Brain microvascular endothelial cell (primary cell): Measurements from ENCODE around the gene ARSJ.
A peak's percentile ranks its signal among the peaks of the same experiment; 100 is the strongest.

Experiments
- DNase-seq: peaks from one replicate; pipeline ENCODE4 v3.0.0-alpha.2; 2020
- H3K27ac ChIP-seq: fragments of 250-450 bp; sonication (Bioruptor Pico); 2 replicates; pipeline ENCODE4 v1.5.1; 2020; ENCODE audit warnings: mild to moderate bottlenecking, moderate library complexity
- H3K27me3 ChIP-seq: fragments of 250-450 bp; sonication (Bioruptor Pico); replicated peaks from 2 replicates; pipeline ENCODE4 v1.5.1; 2020; ENCODE audit warnings: mild to moderate bottlenecking
- H3K36me3 ChIP-seq: fragments of 250-450 bp; sonication (Bioruptor Pico); replicated peaks from 2 replicates; pipeline ENCODE4 v1.5.1; 2020; ENCODE audit warnings: mild to moderate bottlenecking
- H3K4me3 ChIP-seq: 2 replicates; pipeline ENCODE4 v1.5.1; 2011; ENCODE audit warnings: low read depth, mild to moderate bottlenecking, control low read depth, low read length, moderate library complexity
- CTCF ChIP-seq: IDR thresholded peaks from 2 replicates; pipeline ENCODE4 v1.5.1; 2011; ENCODE audit warnings: low read depth, mild to moderate bottlenecking, moderate library complexity, low read length, control low read depth, inconsistent platforms; ENCODE audit errors: missing control alignments
- in situ Hi-C: cut with HindIII; loops from 2 replicates; pipeline ENCODE4 v1.10.0; 2017; ENCODE audit warnings: low sequenced_read_pairs, low pct_ligation_motif_present

ARSJ gene

GRCh38 chr4:113873508-113873907, 105.9 kb downstream of the ARSJ start:
- Histone ChIP-seq H3K4me3 (no peak overlapping the region), H3K27ac (no peak overlapping the region), H3K36me3 (no peaks in the 10 kb centered on the region), H3K27me3 (no peaks in the 10 kb centered on the region)
- in situ Hi-C loops: no loop called here
- no peak for TF ChIP-seq CTCF
- DNase-seq: no peak

DNA sequence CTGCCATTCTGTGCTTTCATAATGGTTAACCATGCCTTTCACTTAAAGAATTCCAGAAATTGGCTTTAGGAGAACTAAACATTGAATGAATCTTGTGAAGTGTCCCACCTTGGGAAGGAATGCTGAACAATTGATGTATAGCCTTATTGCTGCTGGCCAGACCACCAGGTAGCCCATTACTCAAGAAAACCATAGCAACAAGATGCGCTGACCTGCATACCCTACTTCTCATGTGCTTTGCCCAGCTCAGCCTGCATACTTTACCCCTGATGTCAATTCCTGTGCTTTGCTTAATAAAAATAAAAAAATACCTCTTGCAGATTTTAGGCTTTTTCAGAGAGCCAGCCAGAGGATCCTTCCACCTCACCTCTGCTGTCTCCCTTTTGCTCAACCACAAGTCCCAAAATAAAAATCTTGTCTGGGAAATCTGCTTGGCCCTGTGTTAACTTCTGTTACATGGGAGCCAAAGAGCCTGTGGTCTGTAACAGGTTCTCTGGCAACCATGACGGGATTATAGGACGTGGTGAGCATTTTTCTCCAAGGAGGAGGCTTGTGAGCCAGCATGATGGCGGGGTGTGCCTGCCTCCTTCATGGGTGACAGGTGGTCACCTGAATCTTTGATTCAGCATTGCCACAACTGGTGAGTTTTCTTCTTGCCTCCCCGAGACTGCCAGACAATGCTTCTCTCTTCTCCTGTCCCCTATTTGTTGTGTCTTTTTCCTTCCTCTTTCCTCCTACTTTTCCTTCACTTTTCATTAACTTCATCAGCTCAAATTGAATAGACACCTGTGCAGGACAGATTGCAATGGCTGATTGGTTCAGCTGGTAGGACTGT, 106.8 kb downstream of the ARSJ start:
- no peaks in the 10 kb centered on the region for H3K27me3 ChIP-seq
- TF ChIP-seq CTCF: no peak
- no peak for DNase-seq
- in situ Hi-C loops: no loop called here
- no peak overlapping the region for H3K4me3 ChIP-seq
- H3K36me3 ChIP-seq: no peaks in the 10 kb centered on the region
- no peak overlapping the region for H3K27ac ChIP-seq

GRCh38 chr4:113871080-113871479, 108.4 kb downstream of the ARSJ start:
- Histone ChIP-seq H3K27me3 (no peaks in the 10 kb centered on the region), H3K36me3 (no peaks in the 10 kb centered on the region), H3K4me3 (no peak overlapping the region), H3K27ac (no peak overlapping the region)
- no peak for TF ChIP-seq CTCF
- in situ Hi-C loops: no loop called here
- no peak for DNase-seq

DNA sequence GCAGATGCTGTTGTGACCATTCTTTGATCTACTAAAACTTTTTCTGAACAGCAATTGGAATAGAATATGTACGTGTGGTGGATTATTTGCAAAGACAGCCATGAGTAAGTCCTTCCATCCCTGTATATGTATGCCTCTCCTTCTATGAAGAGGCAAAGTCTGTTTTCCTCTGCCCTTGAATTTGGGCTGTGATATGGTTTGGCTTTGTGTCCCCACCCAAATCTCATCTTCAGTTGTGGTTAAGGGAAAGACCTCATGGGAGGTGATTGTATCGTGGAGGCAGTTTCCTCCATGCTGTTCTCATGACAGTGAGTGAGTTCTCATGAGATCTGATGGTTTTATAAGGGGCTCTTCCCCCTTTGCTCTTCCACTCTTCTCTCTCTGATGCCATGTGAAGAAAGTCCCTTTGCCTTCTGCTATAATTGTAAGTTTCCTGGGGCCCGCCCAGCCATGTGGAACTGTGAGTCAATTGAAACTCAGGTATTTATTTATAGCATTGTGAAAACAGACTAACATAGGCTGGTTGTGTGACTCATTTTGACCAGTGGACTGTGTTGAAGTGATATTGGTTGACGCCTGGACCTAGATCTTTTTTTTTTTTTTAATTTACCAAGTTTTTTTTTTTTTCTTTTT, 109.6 kb downstream of the ARSJ start:
- H3K36me3 ChIP-seq: no peaks in the 10 kb centered on the region
- in situ Hi-C loops: no loop called here
- DNase-seq: peak; percentile 69

DNA sequence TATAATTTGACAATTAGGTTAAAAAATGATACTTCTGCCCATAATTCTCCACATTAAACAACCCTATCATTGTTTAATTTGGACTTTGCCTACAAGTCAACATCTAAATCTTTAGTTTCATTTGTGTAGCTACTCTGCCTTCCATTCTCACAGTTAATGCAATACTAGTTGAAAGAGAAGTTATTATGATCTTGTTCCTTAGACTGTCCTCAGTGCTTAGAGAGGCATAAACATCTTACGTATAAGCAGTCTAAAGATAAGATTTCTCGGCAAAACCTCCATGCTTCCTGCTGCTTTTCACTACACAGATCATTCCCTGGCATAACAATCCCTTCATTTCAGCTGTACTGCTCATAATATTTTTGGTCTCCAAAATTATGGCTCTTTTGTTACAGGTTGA, 112.8 kb downstream of the ARSJ start:
- in situ Hi-C loops: no loop called here
- H3K36me3 ChIP-seq: no peaks in the 10 kb centered on the region
- no peak overlapping the region for H3K4me3 ChIP-seq
- no peaks in the 10 kb centered on the region for H3K27me3 ChIP-seq
- no peak for DNase-seq
- no peak for TF ChIP-seq CTCF
- no peak overlapping the region for H3K27ac ChIP-seq

More for the DNA sequence above, 109.6 kb downstream of the ARSJ start:
- TF ChIP-seq CTCF: no peak
- Histone ChIP-seq H3K27ac (no peak overlapping the region), H3K27me3 (no peaks in the 10 kb centered on the region), H3K4me3 (no peak overlapping the region)
